AG04450 (cell line): Measurements from ENCODE around the gene CBARP. TPM values are rescaled to one million over a fixed set of nuclear protein-coding genes. Genes with fewer than 3 reads are reported as not detected.
"Not testable (repeated sequence)": the region's sequence is repeated elsewhere in the genome, so short reads cannot be mapped to it uniquely, and the experiment has no call there.

Experiments
- CTCF ChIA-PET: fragments of 300-600, 350-600 bp; formaldehyde crosslinking; extraction: SDS; loops from one replicate; lab custom pipeline; 2022; ENCODE audit warnings: antibody characterized with exemption, inconsistent platforms; lab: Charles Lee
- POLR2A ChIA-PET: fragments of 350-600 bp; formaldehyde crosslinking; extraction: SDS; loops from one replicate; lab custom pipeline; 2021; ENCODE audit warnings: antibody characterized with exemption, inconsistent platforms; lab: Yijun Ruan, JAX
- DNase-seq: peaks from one replicate; pipeline ENCODE4 v3.0.0-alpha.2; 2011; ENCODE audit warnings: low read depth, low spot score
- H3K27ac ChIP-seq: one replicate; pipeline ENCODE4 v1.5.1; 2012; ENCODE audit warnings: low read depth, low read length, control low read depth
- H3K27me3 ChIP-seq: one replicate; pipeline ENCODE4 v1.6.0; 2012; ENCODE audit warnings: low read length; ENCODE audit not compliant: control insufficient read depth, insufficient read depth
- H3K4me3 ChIP-seq: 2 replicates; pipeline ENCODE4 v1.5.1; 2011; ENCODE audit warnings: mild to moderate bottlenecking, low read depth, low read length, control low read depth
- H3K9me3 ChIP-seq: 2 replicates; pipeline ENCODE4 v1.5.1; 2012; ENCODE audit warnings: low read length; ENCODE audit not compliant: control insufficient read depth, insufficient read depth
- polyA plus RNA-seq: library from polyadenylated mRNA; depleted of rRNA; stranded (reverse); fragments of >200 nt; gene quantifications from 2 replicates; pipeline ENCODE4 v1.2.3, GENCODE V29; 2011
- TF ChIP-seq, protein P1 (sequence below): IDR thresholded peaks from 2 replicates; pipeline ENCODE4 v1.5.1; 2011; ENCODE audit warnings: low read depth, low read length, control low read depth, inconsistent platforms

The CBARP gene
- polyA plus RNA-seq, 1 experiment = 1.1 TPM

DNA sequence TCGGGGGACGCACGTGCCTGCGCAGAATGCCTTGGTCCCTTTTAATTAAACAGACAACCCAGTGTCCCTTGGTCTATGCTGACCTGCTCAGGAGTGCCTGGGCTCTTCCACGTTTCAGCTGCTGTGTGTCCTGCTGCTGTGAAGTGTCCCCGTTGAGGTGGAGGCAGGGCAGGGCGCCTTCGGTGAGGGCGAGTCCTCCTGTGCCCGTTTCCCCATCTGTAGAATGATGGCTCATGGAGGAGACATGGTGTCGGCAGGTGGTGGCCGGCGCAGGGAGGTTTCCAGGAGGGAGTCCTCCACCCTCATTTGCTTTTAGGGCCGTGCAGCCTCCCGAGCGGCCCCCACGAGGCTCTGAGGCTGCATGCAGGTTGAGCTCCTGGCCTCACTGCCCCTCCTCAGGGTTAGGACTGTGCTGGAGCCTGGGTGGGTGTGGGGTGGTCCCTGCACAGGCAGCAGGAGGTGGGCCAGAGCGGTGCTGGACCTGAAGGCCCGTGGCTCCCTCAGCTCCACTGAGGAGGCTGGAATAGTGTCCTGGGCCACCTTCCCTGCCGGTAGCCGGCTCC lies 23.4 kb downstream of the CBARP start:
- no peaks in the 10 kb centered on the region; the same call in 1 of the 2 replicates for H3K9me3 ChIP-seq
- no peak for DNase-seq
- ChIA-PET POLR2A (no interaction called here), CTCF (interaction anchor here (1.1 to 1.4 kb wide), 2 partner anchors 19 to 29 kb away, joined by 3 to 4 read pairs; no protein-coding TSS in a partner anchor)
- no peak overlapping the region for H3K4me3 ChIP-seq
- no peak overlapping the region for H3K27ac ChIP-seq
- TF ChIP-seq, protein P1, sequence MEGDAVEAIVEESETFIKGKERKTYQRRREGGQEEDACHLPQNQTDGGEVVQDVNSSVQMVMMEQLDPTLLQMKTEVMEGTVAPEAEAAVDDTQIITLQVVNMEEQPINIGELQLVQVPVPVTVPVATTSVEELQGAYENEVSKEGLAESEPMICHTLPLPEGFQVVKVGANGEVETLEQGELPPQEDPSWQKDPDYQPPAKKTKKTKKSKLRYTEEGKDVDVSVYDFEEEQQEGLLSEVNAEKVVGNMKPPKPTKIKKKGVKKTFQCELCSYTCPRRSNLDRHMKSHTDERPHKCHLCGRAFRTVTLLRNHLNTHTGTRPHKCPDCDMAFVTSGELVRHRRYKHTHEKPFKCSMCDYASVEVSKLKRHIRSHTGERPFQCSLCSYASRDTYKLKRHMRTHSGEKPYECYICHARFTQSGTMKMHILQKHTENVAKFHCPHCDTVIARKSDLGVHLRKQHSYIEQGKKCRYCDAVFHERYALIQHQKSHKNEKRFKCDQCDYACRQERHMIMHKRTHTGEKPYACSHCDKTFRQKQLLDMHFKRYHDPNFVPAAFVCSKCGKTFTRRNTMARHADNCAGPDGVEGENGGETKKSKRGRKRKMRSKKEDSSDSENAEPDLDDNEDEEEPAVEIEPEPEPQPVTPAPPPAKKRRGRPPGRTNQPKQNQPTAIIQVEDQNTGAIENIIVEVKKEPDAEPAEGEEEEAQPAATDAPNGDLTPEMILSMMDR = no peak
- no peaks in the 10 kb centered on the region for H3K27me3 ChIP-seq

DNA sequence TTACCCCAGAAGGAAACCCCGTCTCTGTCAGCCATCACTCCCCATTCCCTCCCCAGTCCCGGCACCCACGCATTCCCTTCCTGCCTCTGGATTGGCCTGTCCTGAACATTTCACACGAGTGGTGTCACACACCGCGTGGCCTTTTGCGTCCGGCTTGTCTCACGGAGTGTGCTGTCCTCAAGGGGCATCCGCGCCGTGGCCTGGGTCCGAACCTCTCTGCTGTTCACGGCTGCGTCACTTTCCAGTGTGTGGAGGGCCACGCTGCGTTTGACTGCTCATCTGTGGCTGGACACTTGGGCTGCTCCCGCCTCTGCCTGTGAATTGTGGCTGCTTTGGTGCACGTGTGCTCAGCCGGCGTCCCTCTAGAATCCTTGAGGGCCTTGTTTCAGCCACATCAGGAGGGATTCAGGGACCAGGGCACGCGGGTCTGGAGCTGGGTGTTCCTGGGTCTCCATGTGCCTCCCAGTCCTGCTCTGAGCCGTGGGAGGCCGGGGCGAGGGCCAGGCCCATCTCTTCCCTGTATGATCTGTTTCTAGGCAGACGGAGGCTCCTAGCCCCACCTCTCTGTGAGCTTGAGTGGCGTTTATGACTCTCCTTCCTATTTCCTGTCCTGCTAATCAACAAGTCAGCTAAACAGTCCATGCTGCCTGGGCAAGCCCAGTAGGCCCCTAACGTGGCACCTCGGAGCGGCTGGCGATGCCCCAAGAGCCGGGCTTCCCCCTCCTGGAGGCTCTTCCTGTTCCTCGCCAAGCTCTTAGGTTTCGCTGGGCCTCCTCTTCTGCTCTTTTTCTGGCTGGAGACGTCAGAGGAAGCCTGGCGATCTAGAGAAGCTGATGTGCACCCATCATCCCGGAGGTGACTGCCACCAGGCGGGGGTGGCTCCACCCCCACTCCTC lies 24.2 kb downstream of the CBARP start:
- Histone ChIP-seq H3K9me3 (no peaks in the 10 kb centered on the region; the same call in 1 of the 2 replicates), H3K27ac (no peak overlapping the region), H3K27me3 (no peaks in the 10 kb centered on the region), H3K4me3 (no peak overlapping the region)
- POLR2A ChIA-PET = no interaction called here
- DNase-seq = no peak
- TF ChIP-seq, protein P1 = no peak
- CTCF ChIA-PET = interaction anchor here (1.1 to 1.4 kb wide), 3 partner anchors 7 to 30 kb away, joined by 3 to 4 read pairs (median 4); no protein-coding TSS in a partner anchor

DNA sequence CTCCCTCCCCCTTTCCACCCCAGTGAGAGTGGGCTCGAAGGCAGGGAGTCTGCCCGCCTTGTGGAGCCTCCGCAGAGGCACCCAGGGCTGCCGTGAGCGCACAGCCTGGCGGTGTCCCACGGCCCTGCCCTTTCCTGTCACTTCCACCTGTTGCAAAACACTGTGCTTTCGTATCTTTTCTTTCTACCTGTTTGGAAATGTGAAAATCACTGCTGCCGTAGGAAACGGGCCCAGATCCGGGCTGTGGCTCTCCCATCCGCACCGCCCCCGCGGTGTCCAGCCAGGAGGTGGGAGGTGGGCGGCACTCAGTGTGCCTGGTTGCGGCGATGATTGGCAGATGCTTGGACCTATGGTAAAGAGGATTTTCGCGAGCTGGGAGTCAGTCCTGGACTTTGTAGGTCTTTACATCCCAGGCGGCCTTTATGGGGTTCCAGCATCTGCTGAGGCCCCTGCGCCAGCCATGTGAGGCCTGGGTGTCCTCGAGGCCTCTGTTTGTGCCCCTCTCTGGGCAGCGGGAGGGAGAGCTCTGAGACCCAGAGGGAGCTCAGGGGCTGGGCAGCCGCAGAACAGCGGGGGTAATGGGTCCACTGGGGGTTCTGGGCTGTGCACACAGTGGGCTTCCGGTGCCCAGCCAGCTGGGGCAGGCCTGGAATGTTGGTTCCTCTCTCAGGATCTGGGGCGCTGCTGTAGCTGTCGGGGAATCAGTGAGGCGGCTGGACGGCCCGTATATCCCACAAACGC lies 26.1 kb downstream of the CBARP start:
- CTCF ChIA-PET = interaction anchor here (0.8 to 1.4 kb wide), 2 partner anchors 17 to 33 kb away, joined by 3 to 4 read pairs; no protein-coding TSS in a partner anchor
- H3K9me3 ChIP-seq = no peaks in the 10 kb centered on the region; the same call in 1 of the 2 replicates
- POLR2A ChIA-PET = no interaction called here
- H3K27me3 ChIP-seq = no peaks in the 10 kb centered on the region
- H3K4me3 ChIP-seq = no peak overlapping the region
- no peak for DNase-seq
- TF ChIP-seq, protein P1 = no peak
- H3K27ac ChIP-seq = no peak overlapping the region

DNA sequence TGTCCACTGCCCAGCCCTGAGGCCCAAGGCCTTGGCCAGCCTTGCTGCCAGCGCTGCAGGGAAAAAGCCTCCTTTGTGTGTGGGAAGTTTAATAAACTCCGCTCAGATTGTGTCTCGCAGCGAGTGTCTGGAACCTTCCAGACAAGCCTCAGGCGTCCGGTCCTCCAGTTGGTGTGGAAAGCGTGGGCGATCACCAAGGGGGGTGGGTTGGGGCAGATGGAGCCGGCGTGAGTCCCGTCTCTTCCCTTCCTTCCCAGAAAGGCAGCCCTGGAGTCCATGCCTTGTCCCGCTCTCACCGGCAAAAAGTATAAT lies 27.6 kb downstream of the CBARP start:
- Histone ChIP-seq H3K27me3 (no peaks in the 10 kb centered on the region), H3K4me3 (no peak overlapping the region), H3K27ac (no peak overlapping the region), H3K9me3 (no peaks in the 10 kb centered on the region; the same call in 1 of the 2 replicates)
- CTCF ChIA-PET = no interaction called here
- TF ChIP-seq, protein P1 = no peak
- POLR2A ChIA-PET = interaction anchor here (0.5 kb wide), 1 partner anchor 30 kb away, joined by 6 read pairs; no protein-coding TSS in a partner anchor
- no peak for DNase-seq

DNA sequence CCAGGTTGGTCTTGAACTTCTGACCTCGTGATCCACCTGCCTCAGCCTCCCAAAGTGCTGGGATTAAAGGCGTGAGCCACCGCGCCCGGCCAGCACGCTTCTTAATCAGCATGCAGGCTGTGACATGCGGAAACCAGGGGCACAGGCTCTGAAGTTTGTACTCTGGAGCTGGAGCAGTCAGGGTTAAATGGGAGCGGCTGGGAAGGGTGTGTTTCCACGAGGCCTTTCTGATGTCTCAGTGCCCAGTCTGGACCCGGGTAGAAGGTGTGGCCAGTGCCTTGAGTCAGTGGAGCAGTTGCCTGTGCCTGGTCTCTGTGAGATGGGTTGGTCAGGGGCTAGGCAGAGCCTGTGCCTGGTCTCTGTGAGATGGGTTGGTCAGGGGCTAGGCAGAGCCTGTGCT lies 29.0 kb downstream of the CBARP start:
- H3K4me3 ChIP-seq, H3K9me3 ChIP-seq, DNase-seq, H3K27me3 ChIP-seq, CTCF ChIA-PET, H3K27ac ChIP-seq: not testable (repeated sequence)
- POLR2A ChIA-PET = interaction anchor here (0.7 kb wide), 2 partner anchors 14 to 245 kb away, joined by 4 to 5 read pairs; no protein-coding TSS in a partner anchor
